HG02884 (cell line): ENCODE results near the gene DMAC2.
"Not testable (repeated sequence)": the region's sequence is repeated elsewhere in the genome, so short reads cannot be mapped to it uniquely, and the experiment has no call there.

Experiments
- ATAC-seq: cut with Tn5 transposase; IDR thresholded peaks from one replicate; pipeline ENCODE4 v1.9.1; 2021; ENCODE audit warnings: mild to moderate bottlenecking, moderate library complexity; ENCODE audit not compliant: unreplicated experiment

The DMAC2 gene

DNA sequence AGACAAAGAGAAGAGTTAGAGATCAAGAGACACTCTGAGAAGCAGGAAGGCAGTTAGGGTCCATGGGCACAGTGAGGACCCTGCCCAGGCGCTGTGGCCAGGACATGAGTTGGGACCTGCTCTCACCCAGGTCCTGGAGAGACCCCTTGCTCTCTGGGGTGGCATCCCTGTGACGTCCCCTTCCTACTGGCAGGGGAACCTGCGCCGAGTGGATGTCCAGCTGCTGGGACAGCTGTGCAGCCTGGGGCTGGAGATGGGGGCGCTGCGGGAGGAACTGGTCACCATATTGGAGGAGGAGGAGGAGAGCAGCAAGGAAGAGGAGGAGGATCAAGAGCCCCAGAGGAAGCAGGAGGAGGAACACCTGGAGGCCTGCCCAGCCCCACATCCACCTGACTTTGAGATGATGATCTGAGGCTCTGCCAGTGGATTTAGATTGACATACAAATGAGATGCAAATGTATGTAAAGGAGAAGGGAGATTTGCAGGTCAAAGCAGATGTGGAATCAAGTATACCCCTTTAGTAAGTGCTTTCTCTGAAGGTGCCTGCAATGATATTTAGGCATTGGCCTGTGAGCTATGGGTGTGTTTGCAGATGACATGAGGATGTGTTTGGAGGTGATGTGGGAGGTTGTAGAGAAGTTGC, 4.2 kb upstream of the DMAC2 start:
- ATAC-seq = no peak

DNA sequence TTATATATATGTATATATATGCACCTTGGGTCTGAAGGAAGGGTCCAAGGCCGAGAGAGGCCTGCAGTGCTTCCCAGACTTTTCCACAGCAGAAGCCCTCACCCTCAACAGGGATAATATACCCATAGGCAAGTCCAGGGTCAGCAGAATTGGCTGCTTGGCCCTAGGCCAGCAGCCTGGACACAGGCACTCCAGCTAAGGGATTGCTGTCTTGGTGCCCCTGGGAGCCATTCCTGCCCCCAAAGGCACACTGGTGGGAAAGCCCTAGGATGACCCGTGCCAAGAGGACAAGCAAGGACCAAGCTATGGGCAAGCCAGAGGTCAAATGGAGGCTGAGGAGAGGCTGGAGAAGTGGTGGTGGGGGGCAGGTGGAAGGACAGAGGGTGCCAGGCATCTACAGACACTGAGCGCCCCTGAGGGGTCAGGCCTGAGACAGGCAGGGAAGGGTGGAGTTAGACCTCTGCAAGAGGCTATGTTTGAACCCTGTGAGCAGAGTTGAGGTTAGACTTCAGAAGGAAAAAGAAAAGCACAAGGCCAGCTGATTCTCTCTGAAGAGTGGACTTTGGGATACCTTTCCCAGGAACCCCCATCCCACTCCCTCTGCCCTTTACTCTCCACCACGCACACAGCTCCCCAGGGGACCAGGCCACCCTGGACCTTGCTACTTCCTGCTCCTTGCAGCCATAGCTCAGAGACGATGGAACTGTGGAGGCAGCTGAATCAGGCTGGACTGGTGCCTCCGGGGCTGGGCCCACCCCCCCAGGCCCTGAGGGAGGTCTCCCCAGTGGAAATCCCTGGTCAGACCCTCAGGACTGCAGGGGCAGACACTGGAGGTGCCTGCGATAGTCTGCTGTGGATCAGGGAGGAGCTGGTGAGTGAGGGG, 3.0 kb upstream of the DMAC2 start, which contains the start of gene ERICH4:
ERICH4 (plus strand) TSS at position 684 of the 883 bp plus-strand sequence; CDS start at position 698, 14 bp downstream.
- ATAC-seq = no peak

GRCh38 chr19:41441321-41441945, 1.7 kb upstream of the DMAC2 start:
- no peak for ATAC-seq

GRCh38 chr19:41437944-41438574, 1.7 kb downstream of the DMAC2 start:
- no peak for ATAC-seq

GRCh38 chr19:41436674-41436951, 3.1 kb downstream of the DMAC2 start:
- ATAC-seq = no peak

GRCh38 chr19:41435936-41436673, 3.6 kb downstream of the DMAC2 start:
- no peak for ATAC-seq

DNA sequence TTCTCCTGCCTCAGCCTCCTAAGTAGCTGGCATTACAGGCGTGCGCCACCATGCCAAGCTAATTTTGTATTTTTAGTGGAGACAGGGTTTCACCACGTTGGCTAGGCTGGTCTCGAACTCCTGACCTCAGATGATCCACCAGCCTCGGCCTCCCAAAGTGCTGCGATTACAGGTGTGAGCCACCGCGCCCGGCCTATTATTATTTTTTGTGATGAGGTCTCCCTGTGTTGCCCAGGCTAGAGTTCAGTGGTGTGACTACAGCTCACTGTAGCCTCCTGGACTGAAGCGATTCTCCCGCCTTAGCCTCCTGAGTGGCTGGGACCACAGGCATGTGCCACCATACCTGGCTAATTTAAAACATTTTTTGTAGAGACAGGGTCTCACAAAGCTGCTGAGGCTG, 4.3 kb downstream of the DMAC2 start:
- ATAC-seq = not testable (repeated sequence)

GRCh38 chr19:41434450-41434849, 5.3 kb downstream of the DMAC2 start:
- no peak for ATAC-seq

DNA sequence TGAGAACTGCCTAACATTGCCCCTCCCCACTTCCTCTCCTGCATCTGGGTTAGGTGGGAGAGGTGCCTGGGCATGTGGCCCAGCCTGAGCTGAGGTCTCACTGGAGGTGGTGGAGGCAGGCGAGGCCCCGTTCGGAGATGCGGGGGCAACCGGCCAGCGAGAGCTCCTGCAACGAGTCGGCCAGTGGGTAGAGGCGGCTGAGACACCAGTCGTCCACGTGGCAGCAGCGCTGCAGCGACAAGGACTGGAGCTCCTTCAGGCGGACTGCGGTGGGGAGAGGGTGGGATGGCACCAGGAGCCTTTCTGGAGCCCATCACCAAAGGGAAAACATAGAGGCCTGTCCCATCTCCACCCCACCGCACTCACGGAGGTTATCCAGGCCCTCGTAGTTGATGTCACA, 6.5 kb downstream of the DMAC2 start:
- ATAC-seq = no peak

DNA sequence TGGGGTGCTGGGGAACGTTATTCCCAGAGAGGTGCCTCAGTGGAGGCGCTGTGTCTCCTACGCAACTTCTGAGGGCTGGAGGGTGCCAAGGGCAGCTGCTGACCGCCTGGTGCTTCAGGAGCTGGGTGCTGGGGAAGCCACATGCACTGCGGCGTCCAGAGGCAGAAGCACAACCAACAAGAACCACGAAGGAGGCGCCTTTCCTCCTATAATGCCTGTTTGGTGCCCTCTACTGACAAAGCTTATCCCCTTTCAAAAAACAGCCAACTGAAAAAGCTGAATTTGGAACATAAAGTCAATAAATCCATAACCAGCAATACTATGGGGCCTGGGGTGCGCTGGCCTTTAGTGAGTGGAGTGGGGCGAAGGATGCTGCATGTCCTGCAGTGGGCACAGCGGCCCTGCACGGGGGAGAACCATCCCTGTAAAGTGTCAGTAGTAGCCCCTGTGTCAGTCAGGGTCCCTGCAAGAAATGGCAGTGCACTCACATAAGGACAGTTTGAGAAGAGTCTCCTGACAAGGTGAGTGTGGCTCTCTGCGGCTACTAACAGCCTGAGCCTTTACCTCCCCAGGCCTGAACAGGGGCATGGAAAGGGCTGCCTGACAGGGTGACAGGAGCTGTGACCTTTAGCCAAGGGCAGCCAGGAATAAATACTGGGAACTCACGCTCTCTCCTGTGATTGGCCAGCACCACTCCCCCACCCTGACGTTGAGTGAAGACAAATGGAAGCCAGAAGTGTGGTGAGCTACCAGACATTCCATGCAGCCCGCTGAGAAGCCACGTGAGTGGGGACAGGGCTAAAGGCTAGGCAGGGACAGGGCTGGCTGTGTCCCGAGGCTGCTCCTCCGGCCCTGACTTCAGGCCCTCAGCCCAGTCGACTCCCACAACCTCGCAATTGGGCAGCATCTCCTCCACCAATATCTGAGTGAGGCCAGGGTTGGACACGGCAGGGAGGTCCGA, 8.0 kb downstream of the DMAC2 start:
- no peak for ATAC-seq

- no peak for ATAC-seq
These were observed 8.8 kb downstream of the DMAC2 start for GRCh38 chr19:41430922-41431321.

GRCh38 chr19:41428481-41428859, 11.2 kb downstream of the DMAC2 start:
- no peak for ATAC-seq

DNA sequence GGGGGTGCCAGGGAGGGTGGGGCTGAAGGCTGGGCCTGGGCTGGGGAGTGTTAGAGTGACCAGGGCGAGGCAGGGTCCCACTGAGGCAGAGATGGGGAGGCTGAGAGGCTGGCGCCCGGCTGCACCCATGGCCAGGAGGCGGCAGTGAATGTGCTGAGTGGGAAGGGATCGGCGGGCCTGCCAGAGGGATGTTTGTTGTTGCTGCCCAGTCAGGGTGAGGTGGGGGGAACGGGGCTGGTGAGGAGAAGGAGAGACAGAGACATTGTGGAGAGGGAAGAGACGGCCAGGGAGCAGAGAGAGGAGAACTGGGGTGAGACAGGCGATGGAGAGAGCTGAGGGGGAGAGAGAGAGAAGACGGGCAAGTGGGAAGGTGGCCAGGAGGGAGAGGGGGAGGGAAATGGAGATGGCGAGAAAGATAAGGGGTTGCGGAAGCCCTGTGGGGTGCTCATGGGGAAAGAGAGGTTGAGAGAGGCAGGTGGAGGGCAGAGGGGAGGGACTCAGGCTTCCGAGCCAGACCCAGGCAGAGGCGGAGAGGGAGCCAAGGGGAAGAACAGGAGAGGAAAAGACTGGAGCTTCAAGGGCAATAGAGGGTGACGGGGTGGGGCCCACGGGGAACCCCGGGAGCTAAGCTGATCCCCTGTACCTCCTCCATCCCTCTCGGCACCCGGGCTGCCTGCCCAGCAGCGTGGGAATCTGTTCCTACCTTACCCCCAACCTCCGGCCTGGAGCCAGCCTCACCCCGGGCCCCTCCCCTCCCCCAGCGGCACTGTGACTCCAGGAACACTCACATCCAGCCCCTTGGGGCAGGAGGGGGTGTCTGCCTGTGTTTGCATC, 11.8 kb downstream of the DMAC2 start:
- no peak for ATAC-seq

DNA sequence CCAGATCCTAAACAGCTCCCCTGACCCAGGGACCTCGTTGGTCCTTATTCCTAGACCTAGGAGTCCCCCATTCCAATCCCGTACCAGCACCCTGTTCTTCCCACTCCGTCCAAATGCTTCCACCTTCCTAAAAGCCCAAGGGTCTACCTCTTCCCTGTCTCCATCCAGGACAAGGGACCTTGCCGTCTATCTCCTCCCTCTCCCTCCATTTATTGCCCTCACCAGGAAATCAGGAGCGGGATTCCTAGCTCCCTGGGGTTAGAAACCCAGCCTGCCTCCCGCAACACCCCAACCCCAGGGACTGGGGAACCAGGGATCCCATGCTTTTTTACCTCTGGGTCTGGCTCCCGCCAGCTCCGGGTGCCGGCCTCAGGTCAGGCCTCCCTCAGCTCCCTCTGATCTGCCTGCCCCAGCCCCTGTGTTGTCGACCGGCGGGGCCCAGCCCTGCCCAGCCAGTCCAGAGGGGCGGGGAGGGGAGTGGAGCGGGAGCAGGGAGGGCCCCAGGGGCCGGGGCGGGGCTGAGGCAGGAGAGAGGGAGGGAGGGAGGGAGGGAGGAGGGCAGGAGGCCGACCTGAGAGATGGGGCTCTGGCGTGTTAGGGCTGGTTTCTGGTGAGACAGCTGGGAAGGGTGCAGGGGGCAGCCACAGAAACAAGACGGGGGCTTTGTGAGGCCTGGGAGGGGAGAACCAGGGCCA, 12.6 kb downstream of the DMAC2 start, which contains the start of gene B3GNT8:
B3GNT8 (minus strand) TSS at position 423 of the 695 bp plus-strand sequence. CDS start 596 bp downstream, outside the sequence.
- no peak for ATAC-seq

DNA sequence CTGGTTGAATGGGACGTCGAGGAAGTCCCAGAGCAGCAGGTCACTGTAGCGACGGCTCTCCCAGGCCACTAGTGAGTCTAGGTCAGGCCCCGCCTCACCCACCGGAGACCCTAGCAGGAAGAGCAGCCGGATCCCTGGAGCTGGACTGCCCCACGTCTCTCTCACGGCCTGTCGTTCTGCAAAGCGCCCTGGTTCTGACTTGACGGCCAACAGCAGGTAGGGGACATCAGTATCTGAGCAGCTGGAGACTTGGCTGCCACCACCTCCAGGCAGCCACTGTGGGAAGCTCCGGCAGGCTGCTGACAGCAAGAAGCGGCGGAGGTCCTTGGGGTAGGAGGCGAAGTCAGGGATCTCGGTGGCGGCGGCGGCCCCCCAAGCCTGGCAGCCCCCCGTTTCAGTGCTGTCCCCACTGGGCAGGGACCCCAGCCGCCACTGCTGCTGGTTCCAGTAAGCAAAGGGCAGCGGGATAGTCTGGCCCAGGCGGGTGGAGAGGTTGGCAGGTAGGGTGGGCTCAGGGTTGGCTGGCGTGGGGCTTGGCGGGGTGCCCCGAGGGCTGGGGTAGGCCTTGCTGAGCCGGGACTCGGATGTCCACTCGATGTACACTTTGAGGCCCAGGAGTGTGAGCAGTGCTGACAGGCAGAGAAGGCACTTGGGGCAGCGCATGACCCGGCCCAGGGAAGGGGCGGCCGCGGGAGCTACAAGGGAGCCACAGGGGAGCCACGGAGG, 13.4 kb downstream of the DMAC2 start:
- ATAC-seq = no peak

GRCh38 chr19:41425174-41426115, 14.3 kb downstream of the DMAC2 start:
- ATAC-seq = no peak
